Measurements from ENCODE around the gene RRP36. TPM values are rescaled to one million over a fixed set of nuclear protein-coding genes. Genes with fewer than 3 reads are reported as not detected.
A peak's percentile ranks its signal among the peaks of the same experiment; 100 is the strongest.

RRP36 gene
- total and polyA plus RNA-seq, 9 of the 15 experiments (the other 6 are each of a cell fraction or from before 2014, with no cell fraction given) = 27.6 to 150 (median 114) TPM

DNA sequence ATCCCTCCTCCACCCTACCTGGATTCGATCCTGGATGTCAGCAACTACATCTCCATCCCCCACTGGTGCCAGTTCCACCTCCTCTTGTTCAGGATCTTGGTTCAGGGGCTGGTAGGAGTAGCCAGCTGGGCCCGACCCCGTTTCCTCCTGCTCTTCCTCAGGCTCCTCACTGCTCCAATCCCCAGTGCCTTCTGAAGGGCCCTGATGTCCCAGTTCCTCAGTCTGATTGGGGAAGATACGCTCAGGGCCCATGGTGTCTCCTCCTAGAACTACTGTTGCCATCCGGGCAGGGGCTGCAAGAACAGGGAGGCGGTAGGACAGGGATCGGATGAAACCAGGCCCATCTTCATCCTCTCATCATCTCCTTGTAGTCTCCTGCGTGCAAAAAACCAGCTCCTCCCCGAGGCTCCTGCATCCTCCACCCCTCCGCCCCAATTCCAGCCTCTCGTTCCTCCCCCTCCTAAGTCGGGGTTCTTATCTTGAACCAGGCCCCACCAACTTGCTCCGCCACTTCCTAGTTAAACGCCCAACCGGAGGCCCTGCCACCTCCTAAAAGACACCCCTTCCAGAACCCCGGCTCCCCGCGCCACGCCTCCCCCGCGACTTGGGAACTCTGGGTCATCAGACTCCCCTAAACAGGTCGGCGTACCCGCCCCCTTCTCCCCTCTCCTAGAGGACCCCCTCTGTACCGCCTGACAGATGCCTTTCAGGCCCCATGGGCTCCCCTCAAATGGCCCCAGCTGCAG, 8.2 kb upstream of the RRP36 start (continued):
- TF ChIP-seq, protein P1, sequence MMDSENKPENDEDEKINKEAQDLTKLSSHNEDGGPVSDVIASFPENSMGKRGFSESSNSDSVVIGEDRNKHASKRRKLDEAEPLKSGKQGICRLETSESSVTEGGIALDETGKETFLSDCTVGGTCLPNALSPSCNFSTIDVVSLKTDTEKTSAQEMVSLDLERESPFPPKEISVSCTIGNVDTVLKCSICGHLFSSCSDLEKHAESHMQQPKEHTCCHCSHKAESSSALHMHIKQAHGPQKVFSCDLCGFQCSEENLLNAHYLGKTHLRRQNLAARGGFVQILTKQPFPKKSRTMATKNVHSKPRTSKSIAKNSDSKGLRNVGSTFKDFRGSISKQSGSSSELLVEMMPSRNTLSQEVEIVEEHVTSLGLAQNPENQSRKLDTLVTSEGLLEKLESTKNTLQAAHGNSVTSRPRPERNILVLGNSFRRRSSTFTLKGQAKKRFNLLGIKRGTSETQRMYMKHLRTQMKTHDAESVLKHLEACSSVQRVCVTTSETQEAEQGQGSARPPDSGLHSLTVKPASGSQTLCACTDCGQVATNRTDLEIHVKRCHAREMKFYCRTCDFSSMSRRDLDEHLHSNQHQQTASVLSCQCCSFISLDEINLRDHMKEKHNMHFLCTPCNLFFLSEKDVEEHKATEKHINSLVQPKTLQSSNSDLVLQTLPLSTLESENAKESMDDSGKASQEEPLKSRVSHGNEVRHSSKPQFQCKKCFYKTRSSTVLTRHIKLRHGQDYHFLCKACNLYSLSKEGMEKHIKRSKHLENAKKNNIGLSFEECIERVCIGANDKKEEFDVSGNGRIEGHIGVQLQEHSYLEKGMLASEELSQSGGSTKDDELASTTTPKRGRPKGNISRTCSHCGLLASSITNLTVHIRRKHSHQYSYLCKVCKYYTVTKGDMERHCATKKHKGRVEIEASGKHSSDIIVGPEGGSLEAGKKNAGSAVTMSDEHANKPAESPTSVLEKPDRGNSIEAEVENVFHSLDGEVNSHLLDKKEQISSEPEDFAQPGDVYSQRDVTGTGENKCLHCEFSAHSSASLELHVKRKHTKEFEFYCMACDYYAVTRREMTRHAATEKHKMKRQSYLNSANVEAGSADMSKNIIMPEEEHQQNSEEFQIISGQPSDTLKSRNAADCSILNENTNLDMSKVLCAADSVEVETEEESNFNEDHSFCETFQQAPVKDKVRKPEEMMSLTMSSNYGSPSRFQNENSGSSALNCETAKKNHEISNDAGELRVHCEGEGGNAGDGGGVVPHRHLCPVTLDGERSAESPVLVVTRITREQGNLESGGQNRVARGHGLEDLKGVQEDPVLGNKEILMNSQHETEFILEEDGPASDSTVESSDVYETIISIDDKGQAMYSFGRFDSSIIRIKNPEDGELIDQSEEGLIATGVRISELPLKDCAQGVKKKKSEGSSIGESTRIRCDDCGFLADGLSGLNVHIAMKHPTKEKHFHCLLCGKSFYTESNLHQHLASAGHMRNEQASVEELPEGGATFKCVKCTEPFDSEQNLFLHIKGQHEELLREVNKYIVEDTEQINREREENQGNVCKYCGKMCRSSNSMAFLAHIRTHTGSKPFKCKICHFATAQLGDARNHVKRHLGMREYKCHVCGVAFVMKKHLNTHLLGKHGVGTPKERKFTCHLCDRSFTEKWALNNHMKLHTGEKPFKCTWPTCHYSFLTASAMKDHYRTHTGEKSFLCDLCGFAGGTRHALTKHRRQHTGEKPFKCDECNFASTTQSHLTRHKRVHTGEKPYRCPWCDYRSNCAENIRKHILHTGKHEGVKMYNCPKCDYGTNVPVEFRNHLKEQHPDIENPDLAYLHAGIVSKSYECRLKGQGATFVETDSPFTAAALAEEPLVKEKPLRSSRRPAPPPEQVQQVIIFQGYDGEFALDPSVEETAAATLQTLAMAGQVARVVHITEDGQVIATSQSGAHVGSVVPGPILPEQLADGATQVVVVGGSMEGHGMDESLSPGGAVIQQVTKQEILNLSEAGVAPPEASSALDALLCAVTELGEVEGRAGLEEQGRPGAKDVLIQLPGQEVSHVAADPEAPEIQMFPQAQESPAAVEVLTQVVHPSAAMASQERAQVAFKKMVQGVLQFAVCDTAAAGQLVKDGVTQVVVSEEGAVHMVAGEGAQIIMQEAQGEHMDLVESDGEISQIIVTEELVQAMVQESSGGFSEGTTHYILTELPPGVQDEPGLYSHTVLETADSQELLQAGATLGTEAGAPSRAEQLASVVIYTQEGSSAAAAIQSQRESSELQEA (IDR thresholded peaks at IDR 0.05; ENCODE audit: low read depth) = no peak
- TF ChIP-seq SRSF7 (optimal IDR thresholded peaks at IDR 0.05; ENCODE audit: low read depth, low read length) (no peak), SAFB (IDR thresholded peaks at IDR 0.05; ENCODE audit: borderline replicate concordance, low read depth, low read length) (no peak), OTX1 (CRISPR knock-in tag; IDR thresholded peaks at IDR 0.05) (no peak), ZNF551 (CRISPR knock-in tag; IDR thresholded peaks at IDR 0.05) (no peak), EGR1 (conservative IDR thresholded peaks at IDR 0.05) (peak; percentile 51), NUFIP1 (IDR thresholded peaks at IDR 0.05; ENCODE audit: partially characterized antibody) (no peak)
- TF ChIP-seq, protein P2, sequence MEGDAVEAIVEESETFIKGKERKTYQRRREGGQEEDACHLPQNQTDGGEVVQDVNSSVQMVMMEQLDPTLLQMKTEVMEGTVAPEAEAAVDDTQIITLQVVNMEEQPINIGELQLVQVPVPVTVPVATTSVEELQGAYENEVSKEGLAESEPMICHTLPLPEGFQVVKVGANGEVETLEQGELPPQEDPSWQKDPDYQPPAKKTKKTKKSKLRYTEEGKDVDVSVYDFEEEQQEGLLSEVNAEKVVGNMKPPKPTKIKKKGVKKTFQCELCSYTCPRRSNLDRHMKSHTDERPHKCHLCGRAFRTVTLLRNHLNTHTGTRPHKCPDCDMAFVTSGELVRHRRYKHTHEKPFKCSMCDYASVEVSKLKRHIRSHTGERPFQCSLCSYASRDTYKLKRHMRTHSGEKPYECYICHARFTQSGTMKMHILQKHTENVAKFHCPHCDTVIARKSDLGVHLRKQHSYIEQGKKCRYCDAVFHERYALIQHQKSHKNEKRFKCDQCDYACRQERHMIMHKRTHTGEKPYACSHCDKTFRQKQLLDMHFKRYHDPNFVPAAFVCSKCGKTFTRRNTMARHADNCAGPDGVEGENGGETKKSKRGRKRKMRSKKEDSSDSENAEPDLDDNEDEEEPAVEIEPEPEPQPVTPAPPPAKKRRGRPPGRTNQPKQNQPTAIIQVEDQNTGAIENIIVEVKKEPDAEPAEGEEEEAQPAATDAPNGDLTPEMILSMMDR (IDR thresholded peaks at IDR 0.05 in 2 of 3, conservative IDR thresholded peaks at IDR 0.05 in 1 of 3; ENCODE audit: insufficient read depth in 2 of 3, low read depth in 1 of 3, low read length in 3 of 3) = peak in 1 of 3 experiments; percentile 5; a peak in 1 of 6 replicates

Measured in K562 (cell line).